SU-DHL-6 (cell line): ENCODE measurements around the gene DICER1.

Source experiments
- H2AFZ ChIP-seq: fragments of 200-600 bp; sonication (generic); 2 replicates; pipeline ENCODE4 v1.6.1; 2014; ENCODE audit warnings: low read depth, mild to moderate bottlenecking, moderate library complexity, mixed read lengths, antibody characterized with exemption, low read length; ENCODE audit not compliant: severe bottlenecking
- H3F3A ChIP-seq: fragments of 200-600 bp; shearing (Covaris generic); 2 replicates; pipeline ENCODE4 v1.6.0; 2016; ENCODE audit warnings: antibody characterized with exemption, mild to moderate bottlenecking; ENCODE audit not compliant: insufficient read depth
- H3K27ac ChIP-seq: fragments of 200-600 bp; sonication (generic); 2 replicates; pipeline ENCODE4 v1.5.1; 2016; ENCODE audit warnings: low read depth, mild to moderate bottlenecking, low read length, moderate library complexity, mixed read lengths
- H3K27me3 ChIP-seq: fragments of 200-600 bp; sonication (generic), shearing (Covaris generic); 2 replicates; pipeline ENCODE4 v1.6.0; 2014; ENCODE audit warnings: mild to moderate bottlenecking, low read length
- H3K36me3 ChIP-seq: fragments of 200-600 bp; sonication (generic); 2 replicates; pipeline ENCODE4 v1.6.1; 2014; ENCODE audit warnings: mild to moderate bottlenecking, low read length, mixed read lengths
- H3K4me2 ChIP-seq: fragments of 300-600, 200-600 bp; shearing (Covaris generic), sonication (generic); 2 replicates; pipeline ENCODE4 v1.6.0; 2014; ENCODE audit warnings: low read length, low read depth, mild to moderate bottlenecking; ENCODE audit not compliant: poor library complexity, severe bottlenecking
- H3K4me3 ChIP-seq: fragments of 200-600 bp; sonication (generic); 2 replicates; pipeline ENCODE4 v1.5.1; 2014; ENCODE audit warnings: antibody characterized with exemption, low read length, mild to moderate bottlenecking, mixed read lengths; ENCODE audit not compliant: insufficient read depth, poor library complexity, severe bottlenecking
- H3K79me2 ChIP-seq: fragments of 200-600 bp; sonication (generic); 2 replicates; pipeline ENCODE4 v1.6.1; 2014; ENCODE audit warnings: mild to moderate bottlenecking, low read length, moderate library complexity; ENCODE audit not compliant: insufficient read depth
- H3K9ac ChIP-seq: fragments of 200-600 bp; sonication (generic); 2 replicates; pipeline ENCODE4 v1.7.0; 2014; ENCODE audit warnings: mild to moderate bottlenecking, low read length
- H3K9me2 ChIP-seq: fragments of 200-600 bp; sonication (generic); replicated peaks from 2 replicates; pipeline ENCODE4 v1.6.1; 2014; ENCODE audit warnings: low read length; ENCODE audit not compliant: insufficient read depth
- H3K9me3 ChIP-seq: fragments of 200-600 bp; sonication (generic); 2 replicates; pipeline ENCODE4 v1.6.1; 2014; ENCODE audit warnings: low read length, mixed read lengths; ENCODE audit not compliant: insufficient read depth
- H4K20me1 ChIP-seq: fragments of 200-600 bp; sonication (generic); 2 replicates; pipeline ENCODE4 v1.6.1; 2014; ENCODE audit warnings: low read depth, mild to moderate bottlenecking, antibody characterized with exemption, low read length, moderate library complexity, mixed read lengths
- CTCF ChIP-seq: fragments of 200-600 bp; sonication (generic); IDR thresholded peaks from one replicate; pipeline ENCODE4 v1.5.1; 2017; ENCODE audit warnings: antibody characterized with exemption, mild to moderate bottlenecking, low read length, moderate library complexity; ENCODE audit not compliant: insufficient read depth, poor library complexity, severe bottlenecking
- EZH2phosphoT487 ChIP-seq: fragments of 200-600 bp; sonication (generic), shearing (Covaris generic); conservative IDR thresholded peaks from 2 replicates; pipeline ENCODE4 v1.6.1; 2018; ENCODE audit warnings: mild to moderate bottlenecking, antibody characterized with exemption, low read length, moderate library complexity, mixed read lengths

Gene DICER1

GRCh38 chr14:95095996-95096395, 61.3 kb downstream of the DICER1 start:
- no peak overlapping the region for H3K4me3 ChIP-seq
- H3K27me3 ChIP-seq: no peaks in the 10 kb centered on the region
- H3K36me3 ChIP-seq: peaks cover 8% of the 10 kb centered on the region; the same call in 1 of the 2 replicates
- no peak overlapping the region for H2AFZ ChIP-seq
- H3K27ac ChIP-seq: no peak overlapping the region
- no peak overlapping the region for H3K9ac ChIP-seq
- no peak overlapping the region for H3K4me2 ChIP-seq
- no peaks in the 10 kb centered on the region for H3K9me3 ChIP-seq
- H4K20me1 ChIP-seq: no peaks in the 10 kb centered on the region
- H3K9me2 ChIP-seq: no peaks in the 10 kb centered on the region
- no peaks in the 10 kb centered on the region for H3F3A ChIP-seq
- TF ChIP-seq EZH2phosphoT487 (no peak), CTCF (no peak)
- H3K79me2 ChIP-seq: no peaks in the 10 kb centered on the region

DNA sequence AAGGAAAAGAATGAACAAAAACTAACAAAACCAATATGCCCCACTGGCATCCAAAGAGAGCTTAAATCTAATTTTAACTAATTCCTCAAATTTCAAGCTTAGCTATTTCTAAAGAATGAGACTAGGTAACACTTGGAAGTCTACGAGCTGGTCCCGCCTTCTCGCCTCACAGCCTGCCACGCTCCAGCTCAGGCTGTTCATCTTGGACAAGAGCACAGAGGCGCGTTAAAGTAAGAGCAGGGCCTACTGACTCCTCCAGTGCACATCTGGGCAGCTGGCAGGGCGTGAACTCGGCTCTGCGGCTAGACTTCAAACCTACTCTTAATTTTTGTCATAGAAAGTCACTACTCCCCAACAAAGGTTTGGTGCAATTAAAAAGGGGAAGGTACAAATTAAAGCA, 64.6 kb downstream of the DICER1 start:
- H3K27me3 ChIP-seq: no peaks in the 10 kb centered on the region
- H4K20me1 ChIP-seq: no peaks in the 10 kb centered on the region
- no peaks in the 10 kb centered on the region for H3K9me3 ChIP-seq
- H3K79me2 ChIP-seq: no peaks in the 10 kb centered on the region
- H3K4me2 ChIP-seq: no peak overlapping the region
- no peak overlapping the region for H3K9ac ChIP-seq
- H3F3A ChIP-seq: no peaks in the 10 kb centered on the region
- no peak overlapping the region for H2AFZ ChIP-seq
- H3K36me3 ChIP-seq: peaks cover 18% of the 10 kb centered on the region; the same call in 1 of the 2 replicates
- no peak overlapping the region for H3K4me3 ChIP-seq
- no peak overlapping the region for H3K27ac ChIP-seq
- no peak for TF ChIP-seq CTCF
- TF ChIP-seq EZH2phosphoT487: no peak
- no peaks in the 10 kb centered on the region for H3K9me2 ChIP-seq

DNA sequence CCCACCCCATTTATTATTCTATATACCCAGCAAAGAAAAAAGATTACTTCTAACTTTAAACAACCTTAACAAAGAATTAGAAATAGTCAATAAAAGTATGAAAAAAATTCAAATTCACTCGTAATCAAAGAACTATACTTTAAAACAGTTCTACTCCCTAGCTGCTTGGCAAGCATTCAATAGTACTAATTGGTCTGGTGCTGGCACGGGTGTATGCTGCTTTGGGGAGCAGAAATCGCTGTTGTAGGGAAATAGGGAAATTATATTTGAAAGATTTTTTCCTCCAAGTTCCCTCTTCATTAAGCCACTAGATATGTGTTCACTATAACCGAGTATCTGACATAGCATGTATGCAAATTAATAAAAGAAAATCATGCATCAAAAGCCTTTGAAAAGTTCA, 65.7 kb downstream of the DICER1 start:
- no peaks in the 10 kb centered on the region for H3K27me3 ChIP-seq
- no peaks in the 10 kb centered on the region for H3K79me2 ChIP-seq
- no peak overlapping the region for H3K4me3 ChIP-seq
- no peaks in the 10 kb centered on the region for H3K9me3 ChIP-seq
- H3F3A ChIP-seq: no peaks in the 10 kb centered on the region
- no peaks in the 10 kb centered on the region for H4K20me1 ChIP-seq
- TF ChIP-seq CTCF: no peak
- TF ChIP-seq EZH2phosphoT487: no peak
- H2AFZ ChIP-seq: no peak overlapping the region
- H3K27ac ChIP-seq: no peak overlapping the region
- no peak overlapping the region for H3K9ac ChIP-seq
- peaks cover 17% of the 10 kb centered on the region; the same call in 1 of the 2 replicates for H3K36me3 ChIP-seq
- no peaks in the 10 kb centered on the region for H3K9me2 ChIP-seq
- H3K4me2 ChIP-seq: no peak overlapping the region
